NCI-H1930 (cell line): ENCODE data around the gene HINT2.

Source experiments
- DNase-seq, 2 experiments: peaks; one replicate each; lab custom pipeline; 2025; lab: John Stamatoyannopoulos, UW

HINT2 gene

DNA sequence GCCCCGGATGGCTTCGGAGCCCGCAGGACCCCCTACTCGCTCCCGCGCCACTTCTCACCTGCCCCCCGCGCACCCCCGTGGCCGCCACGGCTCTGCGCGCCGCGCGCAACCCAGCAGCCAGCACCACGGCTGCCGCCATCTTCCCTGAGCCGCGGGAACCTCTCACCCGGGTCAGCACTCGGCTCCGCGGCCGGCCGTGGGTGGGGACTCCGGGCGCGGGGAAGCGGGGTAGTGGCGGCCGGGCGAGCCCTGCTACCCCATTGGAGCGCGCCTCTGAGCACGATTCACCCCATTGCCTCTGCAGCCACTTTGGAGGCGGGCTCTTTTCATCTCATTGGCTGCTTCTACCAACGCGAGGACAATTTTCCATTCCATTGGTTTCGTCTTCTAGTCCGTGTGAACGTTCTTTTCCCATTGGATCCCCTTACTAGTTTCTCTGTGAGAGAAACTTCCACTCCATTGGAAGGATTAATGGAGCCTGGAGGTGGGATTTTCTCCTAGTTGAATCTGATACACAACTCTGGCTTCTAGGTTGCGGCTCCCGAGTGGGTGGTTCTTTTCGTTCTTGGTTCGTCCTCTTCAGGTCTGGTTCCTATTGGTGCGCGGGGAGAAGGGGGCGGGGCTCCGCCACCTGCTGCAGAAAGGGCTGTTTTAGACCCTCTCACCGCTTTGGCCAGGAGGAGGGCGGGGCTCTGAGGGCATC lies at the start of gene HINT2:
TSS of gene HINT2 (minus strand) at position 202 of the 703 bp plus-strand sequence. CDS start at position 139, 63 bp downstream.
- peak; percentile 99 for DNase-seq

DNA sequence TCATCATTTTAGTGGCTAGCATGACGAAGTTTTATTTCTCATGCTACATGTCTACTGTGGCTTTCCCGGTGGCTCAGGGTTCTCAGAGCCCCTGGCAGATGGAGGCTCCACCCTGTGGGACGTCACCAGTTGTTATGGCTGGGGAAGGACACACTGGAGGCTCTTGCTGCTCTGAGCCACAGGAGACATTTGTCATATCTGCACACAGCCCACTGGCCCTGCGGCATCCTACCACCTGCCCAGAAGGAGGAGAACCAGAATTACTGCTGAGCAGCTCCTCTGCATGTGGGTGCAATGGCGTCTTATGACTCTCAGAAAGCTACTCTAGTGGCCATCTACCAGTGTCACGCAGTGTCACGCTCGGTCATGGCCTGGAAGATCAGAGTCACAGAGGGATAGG lies 48.7 kb upstream of the HINT2 start:
- no peak for DNase-seq

DNA sequence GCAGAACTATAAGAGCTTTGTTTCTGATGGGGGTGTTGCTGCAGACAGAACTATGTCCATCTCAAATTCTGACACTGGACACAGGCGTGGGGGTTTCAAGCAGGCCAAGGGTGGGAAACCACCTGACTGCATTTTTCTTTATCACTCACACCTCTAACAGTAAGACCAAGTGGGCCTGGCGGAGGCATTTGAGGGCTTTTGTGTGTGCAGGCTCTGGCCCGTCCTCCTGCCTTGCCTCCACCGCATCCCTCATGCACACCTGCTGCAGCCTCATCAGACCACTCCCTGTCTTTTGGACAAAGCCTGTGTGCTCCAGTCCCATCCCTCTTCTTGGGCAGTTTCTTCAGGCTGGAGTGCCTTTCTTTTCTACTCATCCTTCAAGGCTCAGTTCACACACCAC lies 47.5 kb upstream of the HINT2 start:
- no peak for DNase-seq

DNA sequence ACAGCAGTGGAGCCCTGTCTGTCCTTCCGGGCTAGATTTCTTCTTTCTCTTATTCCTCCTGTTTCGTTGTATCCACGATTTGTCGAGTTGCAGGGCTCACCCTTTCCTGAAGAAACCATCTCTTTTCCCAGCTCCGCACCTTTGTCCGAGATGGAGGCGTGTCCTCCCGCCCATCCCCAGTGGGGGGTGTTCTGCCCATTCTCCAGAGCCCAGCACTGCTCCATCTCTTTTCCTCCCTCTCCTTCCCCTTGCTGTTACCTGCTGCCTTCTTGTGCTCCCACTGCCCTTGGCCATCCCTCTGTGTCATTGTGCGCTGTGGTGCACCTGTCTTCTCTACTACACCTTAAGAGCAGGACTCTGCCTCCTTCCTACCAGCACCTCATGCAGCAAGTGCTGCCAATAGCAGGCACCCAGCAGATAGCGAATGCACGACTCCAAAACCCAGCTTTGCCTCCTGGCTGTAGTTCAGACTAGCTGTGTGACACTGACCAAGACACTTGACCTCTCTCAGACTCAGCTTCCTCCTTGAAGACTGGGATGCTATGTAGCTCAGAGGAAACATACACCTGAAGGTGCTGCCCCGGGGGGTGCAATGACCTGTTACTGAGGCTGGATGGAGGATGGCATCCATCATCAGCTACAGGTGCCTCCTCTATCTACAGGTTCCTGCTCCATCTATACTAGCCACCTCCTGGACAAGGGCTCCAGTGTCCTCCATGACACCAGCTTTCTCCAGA lies 46.5 kb upstream of the HINT2 start:
- DNase-seq: no peak

DNA sequence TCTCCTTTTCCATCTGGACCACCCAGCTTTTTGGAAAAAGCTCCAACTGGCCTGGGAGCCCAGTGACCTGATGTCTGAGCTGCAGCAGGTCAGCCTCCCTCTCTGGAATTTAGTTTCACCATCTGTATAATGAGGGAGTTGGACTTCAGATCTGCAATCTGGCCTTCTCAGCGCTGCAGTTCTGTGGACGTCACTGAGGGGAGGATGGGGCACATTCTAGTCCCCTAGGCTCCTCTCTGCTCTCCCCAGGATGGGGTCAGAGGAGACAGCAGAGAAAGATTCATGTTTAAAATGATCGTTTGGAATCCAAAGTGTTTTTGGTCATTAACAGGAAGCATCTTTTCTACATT lies 45.1 kb upstream of the HINT2 start:
- DNase-seq: no peak

DNA sequence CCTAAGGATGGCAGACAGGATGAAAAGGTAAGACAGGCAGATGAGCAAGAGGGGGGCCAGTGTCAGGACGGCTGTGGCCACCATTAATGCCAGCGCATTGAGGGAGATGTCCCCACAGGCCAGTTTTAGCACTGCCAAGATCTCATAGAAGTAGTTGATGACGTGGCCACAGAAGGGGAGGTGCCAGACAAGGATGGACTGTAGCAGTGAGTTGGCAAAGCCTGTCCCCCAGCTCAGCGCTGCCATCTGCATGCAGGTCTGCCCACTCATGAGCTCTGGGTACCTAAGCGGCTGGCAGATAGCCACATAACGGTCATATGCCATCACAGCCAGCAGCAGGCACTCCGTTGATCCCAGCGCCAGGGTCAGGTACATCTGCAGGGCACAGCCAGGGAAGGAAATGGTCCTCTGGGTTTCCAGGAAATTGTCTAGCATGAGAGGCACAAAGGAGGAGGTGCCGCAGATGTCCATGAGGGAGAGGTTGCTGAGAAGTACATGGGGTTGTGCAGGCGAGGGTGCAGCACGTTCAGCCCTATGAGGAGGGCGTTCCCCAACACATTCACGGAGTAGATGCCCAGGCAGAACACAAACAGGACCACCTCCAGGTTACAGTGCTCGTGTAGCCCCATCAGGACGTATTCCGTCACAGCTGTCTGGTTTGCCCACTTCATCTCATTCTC lies 44.6 kb upstream of the HINT2 start:
- DNase-seq: no peak

DNA sequence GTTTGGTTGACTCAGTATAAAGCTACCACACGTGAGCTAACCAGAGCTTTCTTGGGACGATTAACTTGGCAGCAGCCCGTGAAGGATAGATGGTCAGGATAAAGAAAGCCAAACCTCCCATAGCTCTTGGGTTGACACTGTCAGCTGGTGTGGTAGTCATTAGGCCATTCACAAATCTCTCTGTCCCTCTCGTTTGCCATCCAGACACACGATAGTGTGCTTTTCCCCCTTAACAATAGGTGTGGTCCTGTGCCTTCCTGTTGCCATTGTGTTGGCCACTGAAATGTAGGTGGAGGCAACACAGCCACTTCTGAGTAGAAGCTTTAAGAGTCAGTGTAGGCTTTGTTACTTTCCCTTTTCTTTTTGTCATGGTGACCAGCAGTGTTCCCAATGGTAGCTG lies 43.6 kb upstream of the HINT2 start:
- DNase-seq: no peak

DNA sequence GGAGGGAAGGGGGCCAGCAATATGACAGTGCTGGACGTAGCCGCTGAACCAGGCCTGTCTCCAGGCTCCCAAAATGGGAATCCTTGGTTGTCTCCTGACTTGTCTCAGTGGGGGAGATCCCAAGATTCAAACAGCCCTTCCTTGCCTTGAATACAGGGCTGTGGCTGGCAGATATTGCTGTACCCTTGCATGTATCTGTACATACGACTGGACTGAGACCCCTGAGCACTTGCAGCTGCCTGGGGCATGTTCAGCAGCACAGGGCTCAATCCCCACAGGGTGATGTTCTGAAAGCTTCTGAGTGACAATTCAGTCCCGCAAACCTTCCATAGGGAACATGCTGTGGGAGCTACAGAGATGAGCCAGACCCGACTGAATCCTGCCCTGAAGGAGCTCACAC lies 42.0 kb upstream of the HINT2 start:
- no peak for DNase-seq

DNA sequence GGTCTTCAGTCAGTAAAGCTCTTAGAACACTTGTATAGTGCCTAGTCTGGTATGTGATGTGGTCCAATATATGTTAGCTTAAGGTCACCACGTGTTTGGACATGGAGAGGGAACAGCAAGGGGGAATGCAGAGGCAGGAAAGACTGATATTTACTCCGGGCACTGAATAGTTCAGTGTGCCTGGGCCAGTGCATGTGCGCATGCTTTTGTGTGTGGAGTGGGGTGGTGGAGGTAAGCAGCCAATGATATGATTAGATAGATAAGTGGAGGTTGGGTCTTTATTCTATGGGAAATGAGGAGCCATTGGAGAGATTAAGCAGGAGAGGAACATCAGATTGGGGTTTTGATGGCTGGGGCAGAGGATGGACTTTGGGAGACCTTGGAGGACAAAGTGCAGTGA lies 41.4 kb upstream of the HINT2 start:
- no peak for DNase-seq

DNA sequence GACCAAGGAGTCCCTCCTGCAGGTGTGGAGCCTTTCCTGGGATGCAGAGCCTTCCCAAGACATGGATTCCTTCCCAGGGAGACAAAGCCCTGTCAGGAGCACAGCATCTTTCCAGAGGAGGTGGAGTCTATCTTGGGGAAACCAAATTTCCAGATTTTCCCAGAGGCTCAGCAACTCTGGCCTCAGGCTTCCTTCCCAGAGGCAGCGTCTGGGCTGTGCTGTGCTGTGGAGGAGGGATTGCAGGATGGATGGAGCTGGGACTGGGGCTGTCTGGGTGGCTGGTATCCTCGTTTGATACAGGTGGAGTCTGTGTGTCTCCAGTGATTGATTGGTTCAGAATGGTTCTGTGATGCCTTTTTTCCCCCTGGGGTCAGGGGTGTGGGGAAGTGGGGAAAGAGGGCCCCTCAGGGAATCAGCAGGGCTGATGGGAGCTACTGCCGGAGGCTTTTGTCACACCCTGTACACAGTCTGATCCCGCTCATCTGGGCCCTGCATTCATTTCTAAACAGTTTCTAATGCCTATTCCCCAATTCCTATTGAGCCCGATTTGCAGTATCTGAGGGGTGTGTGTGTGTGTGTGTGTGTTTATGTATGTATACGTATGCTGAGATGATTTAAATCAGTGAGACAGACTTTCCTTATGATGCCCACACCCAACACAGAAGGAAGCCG lies 39.4 kb upstream of the HINT2 start:
- DNase-seq: no peak

DNA sequence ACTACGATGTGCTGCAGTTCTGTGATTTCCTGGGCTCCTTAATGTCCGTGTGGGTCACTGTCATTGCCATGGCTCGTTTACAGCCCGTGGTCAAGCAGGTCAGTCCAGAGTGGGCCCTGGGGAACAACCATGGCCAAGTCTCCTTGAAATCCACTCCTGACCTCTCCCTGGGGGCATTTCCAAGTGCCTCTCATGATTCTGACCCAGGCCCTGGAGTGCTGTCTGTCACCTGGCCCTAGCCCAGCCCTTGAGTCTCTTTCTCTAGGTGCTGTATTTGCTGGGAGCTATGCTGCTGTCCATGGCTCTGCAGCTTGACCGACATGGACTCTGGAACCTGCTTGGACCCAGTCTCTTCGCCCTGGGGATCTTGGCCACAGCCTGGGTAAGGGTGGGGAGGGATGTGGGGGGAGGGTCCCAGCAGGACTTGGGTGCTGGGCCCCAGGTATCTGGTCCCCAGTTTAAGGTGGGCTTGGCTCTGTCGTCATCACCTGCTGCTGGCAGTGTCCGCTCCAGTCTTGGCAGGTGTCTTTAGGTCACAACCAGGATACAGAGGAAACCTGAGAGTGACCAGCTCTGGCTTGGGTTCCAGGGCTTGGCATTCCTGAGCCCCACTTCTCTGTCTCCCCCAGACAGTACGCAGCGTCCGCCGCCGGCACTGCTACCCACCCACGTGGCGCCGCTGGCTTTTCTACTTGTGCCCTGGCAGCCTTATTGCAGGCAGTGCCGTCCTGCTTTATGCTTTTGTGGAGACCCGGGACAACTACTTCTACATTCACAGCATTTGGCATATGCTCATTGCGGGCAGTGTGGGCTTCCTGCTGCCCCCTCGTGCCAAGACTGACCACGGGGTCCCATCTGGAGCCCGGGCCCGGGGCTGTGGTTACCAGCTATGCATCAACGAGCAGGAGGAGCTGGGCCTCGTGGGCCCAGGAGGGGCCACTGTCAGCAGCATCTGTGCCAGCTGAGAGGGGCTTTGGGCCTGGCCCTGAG lies 38.3 kb upstream of the HINT2 start:
- no peak for DNase-seq

DNA sequence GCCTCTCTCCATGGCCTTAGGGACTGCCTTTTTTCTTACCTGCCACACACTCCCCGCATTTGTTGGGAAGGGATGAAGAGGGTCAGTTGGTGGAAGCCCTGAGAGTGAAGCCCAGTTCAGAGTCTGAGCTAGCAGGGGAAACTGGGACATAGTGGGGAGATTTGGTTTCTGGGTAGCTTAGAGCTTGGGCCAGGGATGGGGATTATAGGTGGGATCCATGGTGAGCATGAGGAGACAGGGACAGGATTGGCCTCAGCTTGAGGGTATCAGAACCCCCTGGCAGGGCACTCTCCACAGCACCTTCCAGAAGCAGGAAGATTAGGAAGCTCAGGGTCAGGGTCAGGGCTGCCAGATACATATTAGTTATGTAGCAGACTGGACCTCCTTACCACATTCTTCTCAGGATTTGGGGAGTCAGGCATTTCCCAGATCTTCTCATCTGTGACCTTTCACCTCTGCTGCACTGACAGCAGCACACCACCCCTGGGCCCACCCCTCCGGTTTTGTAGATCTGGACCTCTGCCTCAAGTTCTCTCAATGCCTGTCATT lies 37.5 kb upstream of the HINT2 start:
- DNase-seq: no peak

DNA sequence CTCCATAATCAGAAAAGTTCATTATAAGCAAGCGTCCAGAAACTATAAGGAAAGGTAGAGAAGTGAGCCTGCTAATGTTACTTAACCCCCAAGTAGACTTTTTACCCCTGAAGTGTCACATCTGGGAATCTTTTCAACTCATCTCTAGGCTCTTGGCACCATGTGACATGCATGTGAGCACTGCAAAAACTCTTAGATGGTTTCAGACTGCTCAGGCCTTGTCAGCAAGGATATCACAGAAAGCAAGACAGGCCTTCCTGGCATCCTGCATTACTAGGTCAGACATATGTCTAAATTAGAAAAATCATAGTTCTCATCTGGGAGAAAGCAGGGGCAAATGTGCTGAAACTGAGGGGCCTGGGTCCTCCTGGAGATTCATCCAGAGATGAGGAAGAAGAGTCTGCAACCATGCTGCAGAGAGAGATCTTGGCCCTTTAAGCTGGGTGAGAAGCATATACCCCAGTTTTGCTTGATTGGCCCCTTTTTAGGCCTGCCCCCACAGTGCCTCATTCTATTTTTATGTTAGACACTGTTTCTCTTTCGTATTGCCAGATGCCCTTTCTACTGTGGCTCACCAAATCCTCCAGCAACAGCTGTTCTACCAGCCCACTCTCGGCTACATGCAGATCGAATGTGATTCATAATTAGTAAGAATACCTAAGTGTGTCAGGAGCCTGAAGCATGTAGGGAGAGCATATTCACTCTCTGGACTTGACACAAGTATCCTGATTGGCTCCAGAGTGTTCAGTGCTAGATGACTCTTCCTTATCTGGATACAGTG lies 33.1 kb upstream of the HINT2 start:
- DNase-seq: no peak

DNA sequence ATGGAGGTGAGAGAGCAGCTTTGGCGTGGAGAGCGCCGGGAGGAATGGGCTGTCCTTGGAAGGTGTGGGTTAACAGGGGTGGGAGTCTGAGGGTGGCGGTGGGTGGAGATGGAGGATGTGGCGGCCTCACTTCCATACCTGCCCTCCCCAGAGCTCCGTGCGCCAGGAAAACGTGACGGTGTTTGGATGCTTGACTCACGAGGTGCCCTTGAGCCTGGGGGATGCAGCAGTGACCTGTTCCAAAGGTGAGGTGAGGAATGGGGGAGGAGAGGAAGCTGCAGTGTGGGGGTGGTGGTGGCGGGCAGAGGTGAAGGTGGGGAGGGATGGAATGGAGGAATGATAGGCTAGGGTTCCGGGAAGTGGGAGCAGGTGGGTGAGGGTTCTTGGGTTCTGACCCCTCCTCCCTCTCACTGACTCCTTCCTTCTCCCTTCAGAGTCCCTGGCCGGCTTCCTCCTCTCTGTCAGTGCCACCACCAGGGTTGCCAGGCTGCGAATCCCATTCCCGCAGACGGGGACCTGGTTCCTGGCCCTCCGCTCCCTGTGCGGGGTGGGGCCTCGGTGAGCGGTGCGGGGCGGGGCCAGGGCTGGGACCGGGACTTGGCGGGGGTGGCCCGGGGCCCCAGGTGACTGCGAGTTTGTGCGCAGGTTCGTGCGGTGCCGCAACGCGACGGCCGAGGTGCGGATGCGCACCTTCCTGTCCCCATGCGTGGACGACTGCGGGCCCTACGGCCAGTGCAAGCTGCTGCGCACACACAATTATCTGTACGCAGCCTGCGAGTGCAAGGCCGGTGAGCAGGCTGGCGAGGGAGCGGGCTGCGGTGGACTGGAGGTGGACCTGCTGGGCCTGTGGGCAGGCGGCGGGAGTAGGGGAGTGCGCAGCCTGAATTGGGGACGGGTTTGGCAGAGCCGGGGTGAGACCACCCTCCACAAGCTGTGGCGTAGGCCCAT lies 31.3 kb upstream of the HINT2 start:
- DNase-seq: no peak

DNA sequence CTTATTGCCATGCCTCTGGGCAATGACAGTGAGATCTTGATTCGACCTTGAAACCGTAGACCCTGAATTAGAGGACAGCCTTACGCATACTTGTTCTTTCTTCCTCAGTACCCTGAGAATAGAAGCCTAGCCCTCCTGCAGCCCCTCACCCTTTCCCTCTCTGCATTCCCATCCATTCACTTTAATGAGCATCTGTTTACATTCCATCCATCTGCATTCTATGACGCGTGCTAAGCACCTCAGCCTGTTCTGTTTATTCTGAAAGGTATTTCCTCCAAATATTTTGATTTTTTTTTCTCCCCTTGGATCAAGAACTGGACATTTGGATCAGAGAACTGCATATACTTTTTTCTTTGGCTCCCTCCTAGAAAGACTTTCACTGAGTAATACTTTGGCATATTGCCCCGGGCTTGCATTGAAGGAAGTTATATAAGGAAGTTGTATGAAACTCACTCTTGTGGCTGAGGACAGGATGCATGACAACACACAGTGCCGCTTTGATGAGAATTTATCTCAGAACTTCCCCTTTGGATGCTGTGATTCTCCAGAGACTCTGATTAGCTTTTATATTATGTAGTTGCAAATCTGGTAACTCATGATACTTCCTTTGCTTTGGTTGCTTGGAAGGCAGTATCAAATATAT lies 29.9 kb upstream of the HINT2 start:
- no peak for DNase-seq

DNA sequence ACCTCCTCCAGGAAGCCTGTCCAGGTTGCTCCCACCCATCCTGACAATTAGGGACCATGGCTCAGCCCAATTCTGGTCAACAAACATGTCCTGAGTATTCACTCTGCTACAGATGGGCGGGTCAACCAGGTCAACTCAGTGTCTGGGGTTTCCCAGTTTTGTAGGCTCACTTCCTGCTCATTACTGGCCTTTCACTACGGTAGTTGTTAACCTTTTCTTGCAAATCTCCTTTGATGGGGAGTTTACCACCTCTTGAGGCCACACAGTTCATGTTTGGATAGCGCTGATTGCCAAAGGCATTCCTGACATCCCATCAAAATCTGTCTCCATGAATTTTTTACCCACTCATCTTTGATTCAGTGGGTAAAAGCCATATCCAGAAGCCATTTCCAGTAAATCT lies 28.0 kb upstream of the HINT2 start:
- no peak for DNase-seq

DNA sequence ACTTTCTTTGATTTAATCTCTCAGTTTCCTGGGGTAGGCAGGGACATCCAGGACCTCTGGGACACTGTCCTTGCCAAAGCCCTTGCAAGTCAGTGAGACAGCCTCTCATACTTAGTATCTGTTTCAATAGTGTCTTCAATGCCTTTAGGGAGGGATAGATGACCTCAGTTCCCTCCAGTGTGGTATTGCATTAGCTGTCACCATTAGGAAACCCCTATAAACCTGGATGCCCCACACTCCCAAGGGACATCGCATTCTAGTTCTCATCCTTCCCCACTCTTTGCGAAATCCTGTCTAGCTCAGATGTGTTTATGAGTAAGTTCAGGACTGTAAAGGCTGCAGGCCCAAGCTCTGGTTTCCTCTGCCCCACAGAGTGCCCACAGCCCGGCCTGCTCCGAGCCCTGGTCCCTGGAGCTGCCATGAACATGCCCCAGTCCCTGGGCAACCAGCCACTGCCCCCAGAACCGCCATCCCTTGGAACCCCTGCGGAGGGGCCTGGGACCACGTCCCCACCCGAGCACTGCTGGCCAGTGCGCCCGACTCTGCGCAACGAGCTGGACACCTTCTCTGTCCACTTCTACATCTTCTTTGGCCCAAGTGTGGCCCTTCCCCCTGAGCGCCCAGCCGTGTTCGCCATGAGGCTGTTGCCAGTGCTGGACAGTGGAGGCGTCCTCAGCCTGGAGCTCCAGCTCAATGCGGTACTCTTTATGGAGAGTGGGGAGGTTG lies 27.3 kb upstream of the HINT2 start:
- no peak for DNase-seq

DNA sequence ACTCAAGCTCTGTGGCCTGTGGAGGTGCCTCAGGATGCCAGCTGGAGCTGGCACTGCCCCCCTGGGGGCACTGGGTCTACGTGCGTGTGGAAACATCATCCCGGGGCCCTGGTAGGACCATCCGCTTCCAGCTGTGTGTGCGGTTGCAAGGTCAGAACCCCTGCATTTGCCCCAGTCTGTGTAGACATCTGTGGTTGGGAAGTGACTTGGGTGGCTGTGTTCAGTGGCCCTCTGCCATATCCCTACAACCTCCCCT lies 26.7 kb upstream of the HINT2 start:
- no peak for DNase-seq
